Caco-2 (cell line): ENCODE results near the gene CEP112. TPM values are rescaled to one million over a fixed set of nuclear protein-coding genes. Genes with fewer than 3 reads are reported as not detected.

ENCODE experiments used
- BruUV-seq: library from RNA; stranded (reverse); fragments of 400-500 nt; replicated peaks from 2 replicates; lab custom pipeline; 2021; lab: Mats Ljungman, UMichigan
- CTCF ChIA-PET: fragments of 300-600 bp; sonication (Branson Sonifier 250); formaldehyde crosslinking; loops from one replicate; lab custom pipeline; 2022; ENCODE audit warnings: antibody characterized with exemption; lab: Charles Lee
- POLR2A ChIA-PET: fragments of 300-600 bp; sonication (Branson Sonifier 250); formaldehyde crosslinking; loops from one replicate; lab custom pipeline; 2022; ENCODE audit warnings: antibody characterized with exemption; lab: Charles Lee
- DNase-seq, 2 experiments: peaks; one replicate each; pipeline versions ENCODE4 v3.0.0 to v3.0.0-alpha.2; 2020 to 2022
- H3K27me3 ChIP-seq: replicated peaks from 2 replicates; pipeline ENCODE4 v1.6.0; 2011; ENCODE audit warnings: low read length; ENCODE audit not compliant: control insufficient read depth, insufficient read depth
- H3K36me3 ChIP-seq: 2 replicates; pipeline ENCODE4 v1.5.1; 2011; ENCODE audit warnings: low read length; ENCODE audit not compliant: control insufficient read depth, insufficient read depth
- H3K4me1 ChIP-seq: fragments of 250-450 bp; sonication (Bioruptor Pico); 2 replicates; pipeline ENCODE4 v1.5.1; 2020; ENCODE audit warnings: mild to moderate bottlenecking
- H3K4me3 ChIP-seq: 2 replicates; pipeline ENCODE4 v1.5.1; 2011; ENCODE audit warnings: low read depth, mild to moderate bottlenecking, control low read depth, low read length
- H3K9me3 ChIP-seq: fragments of 250-450 bp; sonication (Bioruptor Pico); 2 replicates; pipeline ENCODE4 v1.5.1; 2020; ENCODE audit warnings: mild to moderate bottlenecking, moderate library complexity
- H3K27ac Mint-ChIP-seq: one replicate; pipeline ENCODE4 v1.8.0; 2022; ENCODE audit warnings: mixed read lengths; ENCODE audit not compliant: unreplicated experiment
- H3K27me3 Mint-ChIP-seq: one replicate; pipeline ENCODE4 v1.8.0; 2022; ENCODE audit warnings: mixed read lengths; ENCODE audit not compliant: insufficient read depth, unreplicated experiment
- H3K36me3 Mint-ChIP-seq: one replicate; pipeline ENCODE4 v1.8.0; 2022; ENCODE audit warnings: mild to moderate bottlenecking, mixed read lengths; ENCODE audit not compliant: insufficient read depth, unreplicated experiment
- H3K4me1 Mint-ChIP-seq: one replicate; pipeline ENCODE4 v1.8.0; 2022; ENCODE audit warnings: low read depth, mixed read lengths; ENCODE audit not compliant: unreplicated experiment
- H3K4me3 Mint-ChIP-seq: one replicate; pipeline ENCODE4 v1.8.0; 2022; ENCODE audit warnings: mild to moderate bottlenecking, moderate library complexity, mixed read lengths; ENCODE audit not compliant: unreplicated experiment
- H3K9me3 Mint-ChIP-seq: one replicate; pipeline ENCODE4 v1.8.0; 2022; ENCODE audit warnings: mixed read lengths; ENCODE audit not compliant: unreplicated experiment
- CTCF ChIP-seq, 2 experiments: fragments of 200-600 bp in 1 of 2; IDR thresholded peaks; 1 replicate in 1 of 2; 2 replicates in 1 of 2; pipeline versions ENCODE4 v1.5.1 to v1.8.0; 2011 to 2022; ENCODE audit warnings: antibody characterized with exemption in 1 of 2, control low read depth in 1 of 2, inconsistent platforms in 1 of 2, low read depth in 1 of 2, low read length in 1 of 2, mild to moderate bottlenecking in 1 of 2, moderate library complexity in 1 of 2; ENCODE audit not compliant: insufficient read depth in 1 of 2, severe bottlenecking in 1 of 2, unreplicated experiment in 1 of 2
- intact Hi-C: fragments of 100-400 bp; cut with micrococcal nuclease; formaldehyde crosslinking; loops from one replicate; pipeline ENCODE4 v1.10.0; 2022; ENCODE audit not compliant: unreplicated experiment
- total RNA-seq: library from RNA; stranded (reverse); gene quantifications from 2 replicates; pipeline ENCODE4 v1.2.3, GENCODE V29; 2022

CEP112 gene
- total RNA-seq, 1 experiment from 2014 or later: 4.7 TPM

- no peaks in the 10 kb centered on the region for H3K4me1 ChIP-seq
- H3K9me3 ChIP-seq: no peaks in the 10 kb centered on the region
- no peak for DNase-seq
- peaks cover 6% of the 10 kb centered on the region for H3K36me3 Mint-ChIP-seq
- no TSS peak for BruUV-seq
- ChIA-PET POLR2A (no interaction called here), CTCF (no interaction called here)
- H3K27me3 Mint-ChIP-seq: no peaks in the 10 kb centered on the region
- intact Hi-C loops: no loop called here
- H3K27ac Mint-ChIP-seq: no peak overlapping the region
- no peaks in the 10 kb centered on the region for H3K9me3 Mint-ChIP-seq
- no peaks in the 10 kb centered on the region for H3K4me1 Mint-ChIP-seq
- peaks cover 1% of the 10 kb centered on the region for H3K36me3 ChIP-seq
- TF ChIP-seq CTCF (IDR thresholded peaks at IDR 0.05; ENCODE audit: insufficient read depth in 1 of 2, low read depth in 1 of 2, low read length in 1 of 2, severe bottlenecking in 1 of 2, unreplicated experiment in 1 of 2): no peak
- H3K27me3 ChIP-seq: no peaks in the 10 kb centered on the region
- H3K4me3 ChIP-seq: no peak overlapping the region
- H3K4me3 Mint-ChIP-seq: no peak overlapping the region
Observed at GRCh38 chr17:66221343-66221742, 29.4 kb upstream of the CEP112 start.

GRCh38 chr17:66220079-66220835 is 28.3 kb upstream of the CEP112 start:
- Mint-ChIP-seq H3K9me3 (no peaks in the 10 kb centered on the region), H3K36me3 (peaks cover 6% of the 10 kb centered on the region), H3K4me3 (no peak overlapping the region), H3K27me3 (no peaks in the 10 kb centered on the region), H3K27ac (no peak overlapping the region), H3K4me1 (no peaks in the 10 kb centered on the region)
- no peak for TF ChIP-seq CTCF (IDR thresholded peaks at IDR 0.05; ENCODE audit: insufficient read depth in 1 of 2, low read depth in 1 of 2, low read length in 1 of 2, severe bottlenecking in 1 of 2, unreplicated experiment in 1 of 2)
- no peak for DNase-seq
- BruUV-seq: no TSS peak
- H3K27me3 ChIP-seq: no peaks in the 10 kb centered on the region
- ChIA-PET CTCF (no interaction called here), POLR2A (no interaction called here)
- no peak overlapping the region for H3K4me3 ChIP-seq
- H3K9me3 ChIP-seq: no peaks in the 10 kb centered on the region
- H3K36me3 ChIP-seq: peaks cover 1% of the 10 kb centered on the region
- intact Hi-C loops: no loop called here
- H3K4me1 ChIP-seq: no peaks in the 10 kb centered on the region

GRCh38 chr17:66215529-66215911 is 23.6 kb upstream of the CEP112 start:
- Mint-ChIP-seq H3K9me3 (no peaks in the 10 kb centered on the region), H3K36me3 (peaks cover 6% of the 10 kb centered on the region), H3K27ac (no peak overlapping the region), H3K4me1 (no peaks in the 10 kb centered on the region), H3K4me3 (no peak overlapping the region), H3K27me3 (no peaks in the 10 kb centered on the region)
- BruUV-seq: no TSS peak
- TF ChIP-seq CTCF (IDR thresholded peaks at IDR 0.05; ENCODE audit: insufficient read depth in 1 of 2, low read depth in 1 of 2, low read length in 1 of 2, severe bottlenecking in 1 of 2, unreplicated experiment in 1 of 2): no peak
- H3K4me1 ChIP-seq: no peaks in the 10 kb centered on the region
- no peaks in the 10 kb centered on the region for H3K9me3 ChIP-seq
- intact Hi-C loops: no loop called here
- no peaks in the 10 kb centered on the region for H3K27me3 ChIP-seq
- ChIA-PET CTCF (no interaction called here), POLR2A (no interaction called here)
- no peaks in the 10 kb centered on the region; the same call in 1 of the 2 replicates for H3K36me3 ChIP-seq
- no peak overlapping the region for H3K4me3 ChIP-seq
- no peak for DNase-seq
